ENCODE data around the gene BOD1L1. TPM values are rescaled to one million over a fixed set of nuclear protein-coding genes. Genes with fewer than 3 reads are reported as not detected.

BOD1L1 gene
- total RNA-seq, 1 donor from 2014 or later = 18.4 TPM

DNA sequence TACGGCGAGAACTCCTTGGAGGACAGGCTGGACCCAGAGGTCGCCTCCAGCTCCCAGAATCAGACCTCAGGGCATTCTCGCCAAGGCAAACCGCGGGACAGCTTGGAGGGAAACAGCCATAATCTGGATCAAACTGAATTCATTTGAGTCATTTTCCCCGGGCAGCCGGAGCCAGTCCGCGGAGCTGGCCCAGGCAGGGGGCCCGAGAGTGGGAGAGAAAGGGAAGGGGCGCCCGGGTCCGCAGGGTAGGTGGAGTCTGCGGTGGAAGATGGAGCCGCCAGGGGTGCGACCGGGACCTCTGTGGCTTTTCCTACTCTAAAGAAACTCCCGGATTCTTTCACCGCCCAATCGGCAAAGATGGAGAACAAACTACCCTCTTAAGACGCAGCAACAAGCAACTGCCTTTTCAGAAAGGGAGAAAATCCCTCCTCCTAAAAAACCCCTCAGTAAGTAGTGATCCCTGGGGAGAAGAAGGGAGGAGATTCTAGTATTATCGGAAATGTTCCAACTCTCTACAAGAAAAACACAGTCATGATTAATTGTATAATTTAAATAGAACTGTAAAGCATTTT lies 88.4 kb downstream of the BOD1L1 start:
- Histone ChIP-seq H3K27me3 (ENCODE audit: control insufficient read depth, insufficient read depth, low read length) (peaks cover 89% of the 10 kb centered on the region), H3K4me3 (ENCODE audit: low read depth, low read length) (no peak overlapping the region), H3K36me3 (ENCODE audit: control insufficient read depth, insufficient read depth, low read length) (no peaks in the 10 kb centered on the region)
- TF ChIP-seq, protein P1, sequence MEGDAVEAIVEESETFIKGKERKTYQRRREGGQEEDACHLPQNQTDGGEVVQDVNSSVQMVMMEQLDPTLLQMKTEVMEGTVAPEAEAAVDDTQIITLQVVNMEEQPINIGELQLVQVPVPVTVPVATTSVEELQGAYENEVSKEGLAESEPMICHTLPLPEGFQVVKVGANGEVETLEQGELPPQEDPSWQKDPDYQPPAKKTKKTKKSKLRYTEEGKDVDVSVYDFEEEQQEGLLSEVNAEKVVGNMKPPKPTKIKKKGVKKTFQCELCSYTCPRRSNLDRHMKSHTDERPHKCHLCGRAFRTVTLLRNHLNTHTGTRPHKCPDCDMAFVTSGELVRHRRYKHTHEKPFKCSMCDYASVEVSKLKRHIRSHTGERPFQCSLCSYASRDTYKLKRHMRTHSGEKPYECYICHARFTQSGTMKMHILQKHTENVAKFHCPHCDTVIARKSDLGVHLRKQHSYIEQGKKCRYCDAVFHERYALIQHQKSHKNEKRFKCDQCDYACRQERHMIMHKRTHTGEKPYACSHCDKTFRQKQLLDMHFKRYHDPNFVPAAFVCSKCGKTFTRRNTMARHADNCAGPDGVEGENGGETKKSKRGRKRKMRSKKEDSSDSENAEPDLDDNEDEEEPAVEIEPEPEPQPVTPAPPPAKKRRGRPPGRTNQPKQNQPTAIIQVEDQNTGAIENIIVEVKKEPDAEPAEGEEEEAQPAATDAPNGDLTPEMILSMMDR (IDR thresholded peaks at IDR 0.05; ENCODE audit: insufficient read depth, low read length, severe bottlenecking) = no peak
- DNase-seq (ENCODE audit: low read depth) = no peak
- no peak for FAIRE-seq

DNA sequence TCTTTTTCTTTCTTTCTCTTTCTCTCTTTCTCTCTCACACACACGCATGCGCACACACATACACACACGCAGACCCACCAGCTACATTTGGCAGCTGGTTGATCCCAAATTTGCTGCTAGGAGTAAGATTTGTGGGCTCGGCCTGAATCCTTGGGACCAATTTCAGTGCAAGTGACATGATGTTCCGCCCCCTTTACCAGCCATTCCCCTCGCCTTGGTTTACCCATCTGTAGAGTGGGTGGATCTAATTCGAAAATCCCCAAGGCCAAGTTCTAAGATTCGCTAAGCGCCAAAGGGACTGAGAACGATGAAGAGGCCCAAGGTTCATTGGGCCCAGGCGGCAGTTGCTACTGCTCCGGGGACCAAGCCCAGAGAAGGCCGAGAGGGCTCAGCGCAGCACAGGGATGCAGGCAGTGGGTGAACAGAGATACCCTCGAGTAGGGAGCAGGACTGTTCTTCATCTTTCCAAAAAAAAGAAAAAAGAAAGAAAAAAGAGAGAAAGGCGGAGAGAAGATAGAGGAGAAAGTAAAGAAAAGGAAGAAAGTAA lies 89.0 kb downstream of the BOD1L1 start:
- no peak for FAIRE-seq
- Histone ChIP-seq H3K27me3 (ENCODE audit: control insufficient read depth, insufficient read depth, low read length) (peaks cover 91% of the 10 kb centered on the region), H3K36me3 (ENCODE audit: control insufficient read depth, insufficient read depth, low read length) (no peaks in the 10 kb centered on the region), H3K4me3 (ENCODE audit: low read depth, low read length) (no peak overlapping the region)
- TF ChIP-seq, protein P1 (IDR thresholded peaks at IDR 0.05; ENCODE audit: insufficient read depth, low read length, severe bottlenecking) = no peak
- no peak for DNase-seq (ENCODE audit: low read depth)

DNA sequence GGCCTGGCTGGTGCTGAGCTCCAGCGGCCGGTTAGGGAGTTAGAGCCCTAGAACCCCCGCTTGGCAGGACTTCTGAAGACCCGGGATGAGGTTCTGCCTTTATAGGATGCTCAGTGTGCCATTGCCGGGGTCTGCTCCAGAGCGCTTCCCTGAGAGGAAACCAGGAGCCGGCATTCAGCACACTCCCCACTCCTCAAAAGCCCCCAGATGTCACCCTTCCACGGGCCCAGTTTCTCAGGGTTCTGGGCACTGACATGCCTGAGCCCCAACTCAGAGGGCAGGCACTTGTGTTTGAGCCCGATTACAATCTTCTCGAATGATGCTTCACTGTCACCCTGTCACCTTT lies 89.7 kb downstream of the BOD1L1 start:
- H3K36me3 ChIP-seq (ENCODE audit: control insufficient read depth, insufficient read depth, low read length) = no peaks in the 10 kb centered on the region
- no peak overlapping the region for H3K4me3 ChIP-seq (ENCODE audit: low read depth, low read length)
- TF ChIP-seq, protein P1 (IDR thresholded peaks at IDR 0.05; ENCODE audit: insufficient read depth, low read length, severe bottlenecking) = no peak
- no peak for DNase-seq (ENCODE audit: low read depth)
- no peak for FAIRE-seq
- peaks cover 90% of the 10 kb centered on the region for H3K27me3 ChIP-seq (ENCODE audit: control insufficient read depth, insufficient read depth, low read length)

DNA sequence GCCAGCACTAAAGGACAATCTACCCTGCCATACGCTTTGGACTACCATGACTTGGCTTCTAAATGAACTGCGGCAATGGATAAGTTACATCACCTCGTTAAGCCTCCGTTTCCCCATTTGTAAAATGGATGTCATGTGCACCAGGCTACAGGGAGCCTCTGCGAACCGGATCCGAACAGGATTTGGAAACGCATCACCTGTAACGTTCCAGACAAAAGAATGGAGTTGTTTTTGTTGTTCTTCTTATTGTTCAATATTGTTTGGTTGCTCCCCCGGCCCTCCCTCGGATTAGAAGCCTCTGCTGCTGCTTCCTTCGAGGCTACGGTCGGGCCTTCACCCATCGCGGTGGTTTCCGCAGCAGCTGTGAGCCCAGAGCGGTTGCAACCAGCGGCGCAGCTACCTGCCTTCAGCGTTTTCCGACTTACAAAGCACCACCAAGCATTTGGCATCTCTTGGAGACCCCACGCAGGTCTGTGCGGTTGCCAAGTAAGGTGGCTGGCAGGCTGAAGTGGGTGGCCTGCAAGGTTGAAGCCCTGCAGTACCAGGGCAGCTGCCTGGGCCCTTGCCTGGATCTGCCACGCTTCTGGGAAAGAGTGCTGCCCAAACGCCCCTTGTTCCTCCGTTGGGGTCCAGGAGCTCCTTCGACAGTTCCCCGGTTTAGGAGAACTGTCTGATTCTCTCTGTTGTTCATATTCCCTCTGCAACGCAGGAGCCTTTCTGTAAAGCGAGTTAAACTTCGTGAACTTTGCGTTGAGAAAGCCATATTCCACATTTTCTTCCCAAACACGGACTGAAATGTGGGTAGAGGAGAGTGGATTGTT lies 90.3 kb downstream of the BOD1L1 start:
- TF ChIP-seq, protein P1 (IDR thresholded peaks at IDR 0.05; ENCODE audit: insufficient read depth, low read length, severe bottlenecking) = no peak
- FAIRE-seq = no peak
- DNase-seq (ENCODE audit: low read depth) = no peak
- no peaks in the 10 kb centered on the region for H3K36me3 ChIP-seq (ENCODE audit: control insufficient read depth, insufficient read depth, low read length)
- H3K4me3 ChIP-seq (ENCODE audit: low read depth, low read length) = no peak overlapping the region
- peaks cover 89% of the 10 kb centered on the region for H3K27me3 ChIP-seq (ENCODE audit: control insufficient read depth, insufficient read depth, low read length)

DNA sequence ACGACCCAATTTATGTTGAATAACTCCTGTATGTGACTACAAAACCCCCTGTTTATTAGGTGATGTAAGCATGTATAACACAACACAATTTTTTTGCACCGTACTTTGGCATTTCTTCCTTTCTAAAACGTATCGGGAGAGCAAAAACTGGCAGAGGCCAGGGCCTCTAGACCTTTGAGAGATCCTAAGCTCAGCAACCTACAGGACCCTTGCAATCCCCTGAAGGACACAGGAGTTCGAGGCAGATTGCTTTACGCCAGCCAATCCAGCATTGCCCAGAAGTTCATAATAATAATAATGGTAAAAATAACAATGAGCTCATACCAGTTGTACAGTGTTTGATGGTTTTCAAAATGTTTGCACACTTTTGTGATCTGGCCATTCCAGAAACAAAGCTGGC lies 90.9 kb downstream of the BOD1L1 start:
- TF ChIP-seq, protein P1 (IDR thresholded peaks at IDR 0.05; ENCODE audit: insufficient read depth, low read length, severe bottlenecking) = no peak
- DNase-seq (ENCODE audit: low read depth) = no peak
- Histone ChIP-seq H3K27me3 (ENCODE audit: control insufficient read depth, insufficient read depth, low read length) (peaks cover 86% of the 10 kb centered on the region), H3K36me3 (ENCODE audit: control insufficient read depth, insufficient read depth, low read length) (no peaks in the 10 kb centered on the region), H3K4me3 (ENCODE audit: low read depth, low read length) (no peak overlapping the region)
- FAIRE-seq = no peak
